Uterus (tissue), 4 donors: Measurements from ENCODE around the gene ZBTB42. TPM values are rescaled to one million over a fixed set of nuclear protein-coding genes. Genes with fewer than 3 reads are reported as not detected.

Experiments
- DNase-seq, 2 donors: peaks; one replicate each; pipeline ENCODE4 v3.0.0-alpha.2; 2019 to 2020
- H3K27ac ChIP-seq, 2 donors: fragments of 200-600 bp; sonication (generic); 1 replicate in 1 of 2; 2 replicates in 1 of 2; pipeline ENCODE4 v1.5.1; 2016 to 2018
- H3K27me3 ChIP-seq, 2 donors: fragments of 200-600 bp; sonication (generic); one replicate each; pipeline ENCODE4 v1.5.1; 2018 to 2019; ENCODE audit warnings: control low read depth in 1 of 2
- H3K36me3 ChIP-seq, 2 donors: fragments of 200-600 bp; sonication (generic); one replicate each; pipeline ENCODE4 v1.5.1; 2019; ENCODE audit warnings: control low read depth in 1 of 2
- H3K4me1 ChIP-seq, 2 donors: fragments of 200-600 bp; sonication (generic); one replicate each; pipeline ENCODE4 v1.5.1; 2018 to 2019; ENCODE audit warnings: control low read depth in 1 of 2
- H3K4me3 ChIP-seq, 2 donors: fragments of 200-600 bp; sonication (generic); 1 replicate in 1 of 2; 2 replicates in 1 of 2; pipeline ENCODE4 v1.5.1; 2018 to 2019; ENCODE audit warnings: mild to moderate bottlenecking in 1 of 2
- H3K9me3 ChIP-seq, 2 donors: fragments of 200-600 bp; sonication (generic); one replicate each; pipeline ENCODE4 v1.5.1; 2019; ENCODE audit warnings: control low read depth in 1 of 2
- CTCF ChIP-seq, 4 experiments: fragments of 200-600 bp in 2 of 4; fragments of 450-650 bp in 2 of 4; sonication (generic) in 2 of 4; IDR thresholded peaks; one replicate each; pipeline ENCODE4 v1.5.1; 2016 to 2019; ENCODE audit warnings: antibody characterized with exemption in 4 of 4, mild to moderate bottlenecking in 2 of 4, moderate library complexity in 1 of 4
- POLR2A ChIP-seq, 2 donors: fragments of 450-650 bp; IDR thresholded peaks; one replicate each; pipeline ENCODE4 v1.6.1; 2016; ENCODE audit warnings: antibody characterized with exemption in 2 of 2, mild to moderate bottlenecking in 1 of 2, moderate library complexity in 1 of 2
- intact Hi-C: fragments of 100-400 bp; cut with DNase I; formaldehyde crosslinking; loops from one replicate; pipeline ENCODE4 v1.15.1; 2023; ENCODE audit warnings: low total_unique reads
- total RNA-seq, 4 donors: library from RNA; depleted of rRNA in 3 of 4; stranded (reverse); fragments of >200 nt in 3 of 4; gene quantifications; one replicate each; pipeline versions ENCODE4 v1.1.0 to v1.2.4, GENCODE V29; 2014 to 2023
- donor health status: DM: yes; HTN: yes; CAD: no.

ZBTB42 gene
- total RNA-seq, 4 donors from 2014 or later, result under 0.01 to 8.4 (median 3.9) TPM

GRCh38 chr14:104776481-104776880 lies 24.4 kb upstream of the ZBTB42 start:
- H3K9me3 ChIP-seq, result no peaks in the 10 kb centered on the region
- H3K4me1 ChIP-seq, result no peaks in the 10 kb centered on the region
- intact Hi-C loops, result no loop called here
- no peaks in the 10 kb centered on the region for H3K27me3 ChIP-seq
- H3K27ac ChIP-seq, result no peak overlapping the region
- H3K4me3 ChIP-seq, result no peak overlapping the region
- H3K36me3 ChIP-seq, result no peaks in the 10 kb centered on the region
- DNase-seq, result no peak
- TF ChIP-seq CTCF (IDR thresholded peaks at IDR 0.05) (no peak), POLR2A (IDR thresholded peaks at IDR 0.05) (no peak)

- Histone ChIP-seq H3K4me3 (no peak overlapping the region), H3K27me3 (no peaks in the 10 kb centered on the region), H3K9me3 (no peaks in the 10 kb centered on the region), H3K27ac (no peak overlapping the region), H3K36me3 (no peaks in the 10 kb centered on the region), H3K4me1 (no peaks in the 10 kb centered on the region)
- TF ChIP-seq CTCF (IDR thresholded peaks at IDR 0.05) (no peak), POLR2A (IDR thresholded peaks at IDR 0.05) (no peak)
- DNase-seq, result no peak
- intact Hi-C loops, result no loop called here
Observed at GRCh38 chr14:104776961-104777807, 23.7 kb upstream of the ZBTB42 start.

GRCh38 chr14:104777808-104778249 lies 23.1 kb upstream of the ZBTB42 start:
- no peak for TF ChIP-seq POLR2A (IDR thresholded peaks at IDR 0.05)
- no peak for TF ChIP-seq CTCF (IDR thresholded peaks at IDR 0.05)
- Histone ChIP-seq H3K27ac (no peak overlapping the region), H3K4me1 (no peaks in the 10 kb centered on the region), H3K4me3 (no peak overlapping the region), H3K27me3 (no peaks in the 10 kb centered on the region), H3K36me3 (no peaks in the 10 kb centered on the region), H3K9me3 (no peaks in the 10 kb centered on the region)
- intact Hi-C loops, result no loop called here
- no peak for DNase-seq

- no peak for DNase-seq
- intact Hi-C loops, result no loop called here
- H3K4me1 ChIP-seq, result no peaks in the 10 kb centered on the region
Observed at GRCh38 chr14:104778694-104779331, 22.1 kb upstream of the ZBTB42 start.

More at GRCh38 chr14:104778694-104779331, 22.1 kb upstream of the ZBTB42 start:
- Histone ChIP-seq H3K27ac (no peak overlapping the region), H3K9me3 (no peaks in the 10 kb centered on the region), H3K27me3 (no peaks in the 10 kb centered on the region), H3K36me3 (no peaks in the 10 kb centered on the region), H3K4me3 (no peak overlapping the region)
- TF ChIP-seq POLR2A (IDR thresholded peaks at IDR 0.05) (no peak), CTCF (IDR thresholded peaks at IDR 0.05) (no peak)
